ENCODE data around the gene TSHZ2.
"Not testable (repeated sequence)": the region's sequence is repeated elsewhere in the genome, so short reads cannot be mapped to it uniquely, and the experiment has no call there.

Gene TSHZ2

DNA sequence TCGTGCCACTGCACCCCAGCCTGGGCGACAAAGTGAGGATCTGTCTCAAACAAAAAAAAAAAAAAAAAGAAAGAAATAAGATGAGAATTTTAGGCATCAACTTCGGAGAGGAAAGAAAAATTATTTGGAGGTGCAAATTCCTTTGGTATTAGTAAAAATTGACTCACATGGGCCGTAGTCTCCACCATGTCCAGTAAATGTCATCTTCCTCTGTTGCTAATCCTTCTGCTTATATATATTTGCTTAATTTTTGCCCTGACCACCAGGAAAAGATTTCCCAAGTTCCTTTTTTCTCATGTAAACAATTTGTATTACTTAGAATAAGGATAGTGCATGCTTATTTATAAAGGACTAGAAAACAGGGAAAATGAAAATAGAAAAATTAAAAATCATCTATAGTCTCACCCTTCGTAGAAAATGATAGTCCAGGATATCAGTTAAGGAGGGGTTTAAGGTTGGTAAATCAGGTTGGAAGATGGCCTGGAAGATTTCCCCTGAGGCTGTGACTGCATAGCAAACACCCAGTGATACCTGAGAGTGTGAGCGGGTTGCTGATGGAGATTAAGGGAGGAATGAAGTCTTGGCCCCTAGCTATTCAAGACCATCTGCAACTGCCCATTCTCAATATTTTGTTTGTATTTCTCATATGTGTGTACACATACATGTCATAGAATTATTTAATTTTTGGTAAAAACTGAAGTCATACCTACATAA lies 380.7 kb downstream of the TSHZ2 start:
- DNase-seq (ENCODE audit: low read depth), result no peak

DNA sequence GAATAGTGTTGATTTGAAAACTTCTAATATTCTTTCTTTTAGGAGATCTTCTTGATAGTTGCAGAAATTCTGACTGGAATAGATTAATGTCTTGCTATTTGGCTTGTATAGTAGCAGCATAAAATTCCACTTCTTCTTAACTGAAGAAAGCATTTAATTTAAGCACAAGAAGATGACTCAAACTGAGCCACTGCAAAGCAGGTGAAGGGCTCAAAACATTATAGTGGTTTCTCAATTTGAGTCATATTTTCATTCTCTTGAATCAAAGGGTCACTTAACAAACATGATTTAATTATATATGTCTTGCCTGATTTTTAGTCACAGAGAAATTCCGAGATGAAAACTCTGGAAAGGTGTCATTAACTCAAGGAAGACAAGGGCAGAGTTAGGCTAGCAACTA lies 382.2 kb downstream of the TSHZ2 start:
- DNase-seq (ENCODE audit: low read depth), result no peak

DNA sequence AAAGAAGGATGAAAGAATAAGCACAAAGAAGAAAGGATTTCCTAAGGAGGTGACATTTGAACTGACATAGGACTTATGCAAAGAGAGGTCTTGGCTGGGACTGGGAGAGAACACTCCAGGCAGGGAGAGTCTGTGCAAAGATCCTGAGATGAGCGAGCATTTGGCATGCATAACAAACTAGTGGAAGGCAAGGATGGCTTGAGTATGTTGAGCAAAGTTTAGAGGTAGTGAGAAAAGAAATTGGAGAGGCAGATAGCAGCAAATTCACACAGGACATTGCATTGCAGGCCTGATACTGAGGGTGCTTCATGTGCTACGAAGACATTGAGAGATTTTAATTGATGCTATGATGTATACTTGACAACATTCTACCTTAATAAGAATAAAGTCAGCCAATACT lies 383.6 kb downstream of the TSHZ2 start:
- DNase-seq (ENCODE audit: low read depth), result no peak

GRCh38 chr20:53359425-53359824 lies 387.3 kb downstream of the TSHZ2 start:
- no peak for DNase-seq (ENCODE audit: low read depth)

- DNase-seq (ENCODE audit: low read depth), result no peak
These were observed 388.7 kb downstream of the TSHZ2 start for GRCh38 chr20:53360852-53361251.

GRCh38 chr20:53362736-53363135 lies 390.6 kb downstream of the TSHZ2 start:
- DNase-seq (ENCODE audit: low read depth), result no peak

- no peak for DNase-seq (ENCODE audit: low read depth)
These were observed 392.5 kb downstream of the TSHZ2 start for GRCh38 chr20:53364646-53365045.

GRCh38 chr20:53365076-53365475 lies 392.9 kb downstream of the TSHZ2 start:
- DNase-seq (ENCODE audit: low read depth), result no peak

DNA sequence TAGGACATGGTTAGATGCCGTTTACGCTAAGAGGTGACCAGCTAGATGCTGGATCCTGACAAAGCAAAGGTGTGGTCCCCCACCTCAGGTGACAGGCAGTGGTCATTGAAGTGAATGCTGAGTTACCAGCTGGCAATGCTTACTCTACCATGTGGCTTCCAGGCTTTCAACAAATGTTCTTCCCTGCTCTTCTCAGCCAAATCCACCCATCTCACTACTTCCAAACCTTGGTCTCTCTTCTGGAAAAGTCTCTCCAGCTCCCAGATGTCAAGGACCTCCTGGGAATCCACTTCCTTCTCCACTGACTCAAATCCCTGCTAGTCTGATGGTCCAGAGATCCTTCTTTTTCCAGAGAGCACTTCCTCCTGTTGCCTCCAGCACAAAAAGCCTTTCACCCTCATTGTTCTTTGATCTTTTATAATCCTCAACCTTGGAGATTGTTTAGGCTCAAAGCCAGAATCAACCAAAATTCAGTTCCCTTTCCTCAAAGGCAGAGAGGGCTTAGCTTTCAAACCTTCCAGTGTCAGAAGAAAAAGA lies 393.4 kb downstream of the TSHZ2 start:
- no peak for DNase-seq (ENCODE audit: low read depth)

DNA sequence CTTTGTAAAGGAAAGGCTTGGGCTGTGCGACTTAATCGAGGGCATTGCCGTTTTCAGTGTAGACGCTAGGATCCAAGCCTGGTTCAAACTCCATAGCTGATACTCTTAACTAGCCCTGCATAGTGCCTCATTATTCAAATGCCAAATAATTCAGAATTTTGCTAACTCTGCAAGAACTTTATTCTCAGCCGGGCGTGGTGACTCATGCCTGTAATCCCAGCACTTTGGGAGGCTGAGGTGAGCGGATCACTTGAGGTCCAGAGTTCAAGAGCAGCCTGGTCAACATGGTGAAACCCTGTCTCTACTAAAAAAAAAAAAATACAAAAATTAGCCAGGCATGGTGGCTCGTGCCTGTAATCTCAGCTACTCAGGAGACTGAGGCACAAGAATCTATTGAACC lies 394.8 kb downstream of the TSHZ2 start:
- DNase-seq (ENCODE audit: low read depth), result not testable (repeated sequence)

DNA sequence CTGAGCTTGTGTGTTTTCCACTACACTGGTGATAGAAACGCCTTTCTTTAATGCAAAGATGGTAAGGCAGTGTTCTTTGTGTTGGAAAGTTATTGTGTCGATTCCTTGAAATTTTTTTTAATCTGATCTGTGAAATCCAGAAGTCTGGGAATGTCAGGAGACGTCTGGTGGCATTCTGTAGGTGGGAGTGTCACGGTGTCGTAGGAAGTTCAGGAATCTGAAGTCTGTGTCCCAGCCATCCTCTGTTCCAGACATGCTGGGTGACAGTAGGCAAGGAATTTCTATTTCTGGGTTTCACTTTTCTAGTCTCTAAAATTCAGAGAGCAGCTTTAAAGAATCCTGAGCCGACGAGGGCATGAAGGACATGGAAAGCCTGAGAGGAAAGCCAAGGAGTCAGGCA lies 397.7 kb downstream of the TSHZ2 start:
- no peak for DNase-seq (ENCODE audit: low read depth)

DNA sequence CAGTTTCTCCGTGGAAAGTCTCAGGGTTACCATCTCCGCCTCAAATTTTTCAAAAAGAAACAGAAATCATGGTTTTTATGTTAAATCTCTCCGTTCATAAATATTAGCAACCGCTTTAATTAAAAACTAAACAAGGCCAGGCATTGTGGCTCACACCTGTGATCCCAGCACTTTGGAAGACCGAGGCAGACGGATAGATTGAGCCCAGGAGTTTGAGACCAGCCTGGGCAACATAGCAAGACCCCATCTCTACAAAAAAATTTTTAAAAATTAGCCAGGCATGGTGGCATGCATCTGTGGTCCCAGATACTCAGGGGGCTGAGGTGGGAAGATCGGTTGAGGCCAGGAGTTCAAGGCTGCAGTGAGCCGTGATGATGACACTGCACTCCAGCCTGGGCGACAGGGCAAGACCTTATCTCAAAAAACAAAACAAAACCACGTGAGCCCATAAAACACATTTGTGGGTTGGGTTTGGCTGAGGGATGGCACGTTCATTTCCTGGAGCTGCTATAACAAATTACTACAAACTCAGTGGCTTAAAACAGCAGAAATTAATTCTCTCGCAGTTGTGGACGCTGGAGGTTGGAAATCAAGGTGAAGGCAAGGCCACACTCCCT lies 398.3 kb downstream of the TSHZ2 start:
- no peak for DNase-seq (ENCODE audit: low read depth)

- DNase-seq (ENCODE audit: low read depth), result no peak
These were observed 399.1 kb downstream of the TSHZ2 start for GRCh38 chr20:53371216-53371615.

- no peak for DNase-seq (ENCODE audit: low read depth)
These were observed 403.9 kb downstream of the TSHZ2 start for GRCh38 chr20:53376021-53376420.

DNA sequence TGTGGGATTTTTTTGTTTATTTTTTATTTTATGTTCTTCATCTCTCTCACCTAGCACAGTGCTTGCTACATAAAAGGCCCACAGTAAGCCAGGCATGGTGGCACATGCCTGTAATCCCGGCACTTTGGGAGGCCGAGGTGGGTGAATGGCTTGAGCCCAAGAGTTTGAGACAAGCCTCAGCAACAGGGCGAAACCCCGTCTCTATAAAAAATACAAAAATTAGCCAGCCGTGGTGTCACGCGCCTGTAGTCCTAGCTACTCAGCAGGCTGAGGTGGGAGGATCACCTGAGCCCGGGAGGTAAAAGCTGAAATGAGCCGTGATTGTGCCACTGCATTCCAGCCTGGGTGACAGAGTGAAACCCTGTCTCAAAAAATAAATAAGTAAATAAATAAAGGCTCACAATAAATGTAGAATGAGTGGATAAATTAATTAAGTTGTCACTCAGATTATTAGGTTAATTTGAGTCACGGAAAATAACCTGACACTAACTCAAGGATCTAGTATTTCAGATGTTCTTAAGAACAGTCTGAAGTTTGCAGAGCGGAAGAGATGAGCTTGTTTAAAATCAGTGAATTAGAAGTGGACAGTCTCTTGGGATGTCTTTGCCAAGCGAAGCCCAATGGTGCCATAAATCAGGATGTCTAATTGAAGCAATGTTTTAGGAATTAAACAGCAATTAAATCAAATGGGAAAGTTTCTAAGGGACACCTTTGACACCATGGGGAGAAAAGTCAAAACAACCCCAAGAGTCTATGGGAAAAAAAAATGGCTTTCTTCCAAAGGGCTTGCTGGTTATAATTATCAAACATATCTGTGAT lies 407.1 kb downstream of the TSHZ2 start:
- no peak for DNase-seq (ENCODE audit: low read depth)

GRCh38 chr20:53379833-53380120 lies 407.6 kb downstream of the TSHZ2 start:
- DNase-seq (ENCODE audit: low read depth), result no peak

- DNase-seq (ENCODE audit: low read depth), result no peak
These were observed 409.6 kb downstream of the TSHZ2 start for GRCh38 chr20:53381568-53382262.

DNA sequence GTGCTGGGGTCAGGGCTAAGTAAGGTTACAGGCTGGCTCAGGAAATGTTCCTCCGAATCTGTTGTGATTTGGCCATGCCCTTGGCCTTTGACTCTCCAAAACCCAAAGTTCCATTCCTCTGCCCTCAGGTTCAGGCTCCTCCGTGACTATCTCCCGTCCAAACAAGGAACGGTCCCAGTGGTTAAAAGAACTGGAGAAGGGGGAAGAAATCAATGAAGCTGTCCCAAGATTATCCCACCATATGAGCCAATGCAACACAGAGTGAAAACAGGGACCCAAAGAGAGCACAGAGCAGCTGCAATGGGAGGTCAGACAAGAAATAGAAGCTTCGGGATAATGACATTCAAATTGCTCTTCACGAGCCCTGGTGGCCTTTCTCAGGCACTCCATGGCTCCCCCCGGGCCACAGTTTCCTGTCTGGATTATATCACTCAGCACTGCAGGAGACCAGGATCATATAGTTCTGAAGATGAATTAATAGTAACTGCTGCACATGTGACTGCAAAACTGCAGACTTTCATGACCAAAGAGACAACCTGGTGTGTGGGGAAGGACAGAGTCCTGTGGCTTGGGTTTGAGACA lies 410.2 kb downstream of the TSHZ2 start:
- no peak for DNase-seq (ENCODE audit: low read depth)

GRCh38 chr20:53383916-53384315 lies 411.8 kb downstream of the TSHZ2 start:
- DNase-seq (ENCODE audit: low read depth), result no peak

DNA sequence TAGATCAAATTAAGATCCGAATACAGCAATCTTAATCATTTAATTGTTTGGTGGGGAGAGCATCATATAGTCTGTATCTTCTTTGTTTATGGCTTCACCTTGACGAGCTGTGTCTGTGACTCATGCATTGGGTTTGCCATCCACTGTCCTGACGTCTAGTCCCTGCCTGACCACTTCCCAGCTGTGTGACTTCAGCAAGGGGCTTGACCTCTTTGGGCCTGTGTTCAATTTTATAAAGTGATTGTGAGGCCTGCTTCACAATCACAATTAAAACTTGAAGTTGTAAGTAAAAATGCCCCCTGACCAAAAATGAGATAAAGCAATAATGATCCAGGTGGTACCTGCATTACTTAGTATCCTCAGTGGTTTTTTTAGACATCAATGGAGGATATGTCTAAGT lies 412.2 kb downstream of the TSHZ2 start:
- no peak for DNase-seq (ENCODE audit: low read depth)

- no peak for DNase-seq (ENCODE audit: low read depth)
These were observed 414.0 kb downstream of the TSHZ2 start for GRCh38 chr20:53385941-53386767.
